GM23338 (cell line): ENCODE results near the gene PTPN7. TPM values are rescaled to one million over a fixed set of nuclear protein-coding genes. Genes with fewer than 3 reads are reported as not detected.

ENCODE experiments used
- ATAC-seq: fragments of 200-7000 bp; cut with Tn5 transposase; 3 replicates; pipeline ENCODE4 v1.9.1; 2020
- DNase-seq: peaks from one replicate; pipeline ENCODE4 v3.0.0-alpha.2; 2015; ENCODE audit warnings: low spot score
- H2AFZ ChIP-seq: fragments of 200-600 bp; sonication (generic); 2 replicates; pipeline ENCODE4 v1.8.0; 2016; ENCODE audit warnings: antibody characterized with exemption, mild to moderate bottlenecking, moderate library complexity
- H3F3A ChIP-seq: fragments of 200-600 bp; sonication (generic); replicated peaks from 2 replicates; pipeline ENCODE4 v1.8.0; 2017; ENCODE audit warnings: antibody characterized with exemption, mixed run types, low read depth
- H3K27ac ChIP-seq: fragments of 200-600 bp; sonication (generic); 2 replicates; pipeline ENCODE4 v1.6.1; 2016; ENCODE audit warnings: low read depth
- H3K27me3 ChIP-seq: fragments of 200-600 bp; sonication (generic); 2 replicates; pipeline ENCODE4 v1.8.0; 2016; ENCODE audit warnings: mild to moderate bottlenecking, mixed run types, moderate library complexity; ENCODE audit not compliant: insufficient read depth
- H3K36me3 ChIP-seq: fragments of 200-600 bp; sonication (generic); 2 replicates; pipeline ENCODE4 v1.8.0; 2016; ENCODE audit warnings: mild to moderate bottlenecking; ENCODE audit not compliant: insufficient read depth
- H3K4me1 ChIP-seq: fragments of 200-600 bp; sonication (generic); 2 replicates; pipeline ENCODE4 v1.8.0; 2016; ENCODE audit warnings: mild to moderate bottlenecking, moderate library complexity; ENCODE audit not compliant: insufficient read depth
- H3K4me2 ChIP-seq: fragments of 200-600 bp; sonication (generic); 2 replicates; pipeline ENCODE4 v1.7.1; 2017; ENCODE audit warnings: mixed run types
- H3K4me3 ChIP-seq: fragments of 200-600 bp; sonication (generic); 2 replicates; pipeline ENCODE4 v1.6.1; 2016; ENCODE audit warnings: mixed run types
- H3K79me2 ChIP-seq: fragments of 200-600 bp; sonication (generic); replicated peaks from 2 replicates; pipeline ENCODE4 v1.8.0; 2017; ENCODE audit warnings: mild to moderate bottlenecking; ENCODE audit not compliant: insufficient read depth
- H3K9me2 ChIP-seq: fragments of 200-600 bp; sonication (generic); 2 replicates; pipeline ENCODE4 v1.8.0; 2017; ENCODE audit not compliant: insufficient read depth
- H4K20me1 ChIP-seq: fragments of 200-600 bp; sonication (generic); replicated peaks from 2 replicates; pipeline ENCODE4 v1.8.0; 2017; ENCODE audit warnings: mild to moderate bottlenecking; ENCODE audit not compliant: insufficient read depth
- H3K27ac Mint-ChIP-seq: 2 replicates; pipeline ENCODE4 v1.8.0; 2020; ENCODE audit warnings: inconsistent platforms, mild to moderate bottlenecking, moderate library complexity, mixed read lengths
- H3K27me3 Mint-ChIP-seq: 3 replicates; pipeline ENCODE4 v1.8.0; 2022; ENCODE audit warnings: low read depth, mild to moderate bottlenecking, moderate library complexity, mixed read lengths, inconsistent platforms; ENCODE audit not compliant: insufficient read depth, poor library complexity
- H3K36me3 Mint-ChIP-seq: 3 replicates; pipeline ENCODE4 v1.8.0; 2021; ENCODE audit warnings: low read depth, mild to moderate bottlenecking, inconsistent platforms, moderate library complexity, mixed read lengths
- H3K4me1 Mint-ChIP-seq: 3 replicates; pipeline ENCODE4 v1.8.0; 2020; ENCODE audit warnings: mild to moderate bottlenecking, inconsistent platforms, mixed read lengths
- H3K4me3 Mint-ChIP-seq: 3 replicates; pipeline ENCODE4 v1.8.0; 2021; ENCODE audit warnings: moderate library complexity, mild to moderate bottlenecking, inconsistent platforms, mixed read lengths
- H3K9me3 Mint-ChIP-seq: 3 replicates; pipeline ENCODE4 v1.8.0; 2020; ENCODE audit warnings: moderate library complexity, mild to moderate bottlenecking, inconsistent platforms, mixed read lengths
- CREB1 ChIP-seq: fragments of 250-450 bp; sonication (Bioruptor Pico); IDR thresholded peaks from 2 replicates; pipeline ENCODE4 v1.5.0; 2020; ENCODE audit warnings: low read depth, mild to moderate bottlenecking, moderate library complexity
- CTCF ChIP-seq, 2 experiments: fragments of 200-600 bp in 1 of 2; sonication (generic) in 1 of 2; conservative IDR thresholded peaks; 2 replicates each; pipeline versions ENCODE4 v1.5.1 to v1.6.1; 2016 to 2017; ENCODE audit warnings: antibody characterized with exemption in 2 of 2, low read depth in 2 of 2, mild to moderate bottlenecking in 2 of 2, moderate library complexity in 1 of 2
- ETS1 ChIP-seq: IDR thresholded peaks from 2 replicates; pipeline ENCODE4 v1.6.1; 2016; ENCODE audit warnings: antibody characterized with exemption
- EZH2 ChIP-seq: fragments of 200-600 bp; sonication (generic); IDR thresholded peaks from one replicate; pipeline ENCODE4 v1.8.0; 2017; ENCODE audit warnings: antibody characterized with exemption, mild to moderate bottlenecking, low read depth; ENCODE audit not compliant: unreplicated experiment
- EZH2phosphoT487 ChIP-seq: fragments of 200-600 bp; sonication (generic); IDR thresholded peaks from one replicate; pipeline ENCODE4 v1.8.1; 2018; ENCODE audit warnings: antibody characterized with exemption; ENCODE audit not compliant: unreplicated experiment
- JUNB ChIP-seq: IDR thresholded peaks from one replicate; pipeline ENCODE4 v1.6.1; 2016; ENCODE audit warnings: antibody characterized with exemption; ENCODE audit not compliant: unreplicated experiment
- NANOG ChIP-seq: IDR thresholded peaks from 2 replicates; pipeline ENCODE4 v1.6.1; 2016; ENCODE audit warnings: antibody characterized with exemption, borderline replicate concordance
- POLR2AphosphoS5 ChIP-seq: IDR thresholded peaks from 2 replicates; pipeline ENCODE4 v1.6.1; 2016; ENCODE audit warnings: antibody characterized with exemption, low read depth
- STAT1 ChIP-seq: IDR thresholded peaks from one replicate; pipeline ENCODE4 v1.6.1; 2016; ENCODE audit warnings: antibody characterized with exemption; ENCODE audit not compliant: unreplicated experiment
- ZNF114 ChIP-seq: fragments of 250-450 bp; sonication (Bioruptor Pico); IDR thresholded peaks from 2 replicates; pipeline ENCODE4 v1.5.0; 2020; ENCODE audit warnings: mild to moderate bottlenecking, moderate library complexity
- ZNF331 ChIP-seq: fragments of 250-450 bp; sonication (Bioruptor Pico); IDR thresholded peaks from 2 replicates; pipeline ENCODE4 v1.5.0; 2020; ENCODE audit warnings: low read depth, mild to moderate bottlenecking, moderate library complexity
- ZNF462 ChIP-seq: fragments of 250-450 bp; sonication (Bioruptor Pico); IDR thresholded peaks from 2 replicates; pipeline ENCODE4 v1.5.0; 2020; ENCODE audit warnings: mild to moderate bottlenecking, moderate library complexity
- polyA plus RNA-seq: library from polyadenylated mRNA; unstranded; fragments of >200 nt; fragmentation: Nextera tagmentation; extraction: Ambion mirVana; gene quantifications from 2 replicates; pipeline ENCODE4 v1.2.1, GENCODE V29; 2016
- total RNA-seq: library from RNA; depleted of rRNA; stranded (reverse); fragments of >200 nt; shearing (Covaris generic); gene quantifications from 2 replicates; pipeline ENCODE4 v1.2.3, GENCODE V29; 2014
- TF ChIP-seq, protein P1 (sequence below): IDR thresholded peaks from one replicate; pipeline ENCODE4 v1.6.1; 2018; ENCODE audit warnings: antibody characterized with exemption; ENCODE audit not compliant: unreplicated experiment

PTPN7 gene
- total and polyA plus RNA-seq, 2 experiments from 2014 or later = not detected

DNA sequence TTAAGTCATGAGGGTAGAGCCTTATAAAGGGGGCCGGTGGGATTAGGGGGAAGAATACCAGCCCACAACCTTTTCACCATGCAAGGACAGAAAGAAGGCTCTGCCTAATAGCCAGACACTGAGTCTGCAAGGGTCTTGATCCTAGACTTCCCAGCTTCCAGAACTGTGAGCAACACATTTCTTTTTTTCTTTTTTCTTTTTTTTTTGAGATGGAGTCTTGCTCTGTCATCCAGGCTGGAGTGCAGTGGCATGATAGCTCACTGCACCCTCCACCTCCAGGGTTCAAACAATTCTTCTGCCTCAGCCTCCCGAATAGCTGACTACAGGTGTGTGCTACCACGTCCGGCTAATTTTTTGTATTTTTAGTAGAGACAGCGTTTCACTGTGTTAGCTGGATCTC is 14.1 kb downstream of the PTPN7 start:
- H3K4me2 ChIP-seq = no peak overlapping the region
- no peak overlapping the region for H3K27ac ChIP-seq
- H3K36me3 Mint-ChIP-seq = no peaks in the 10 kb centered on the region
- H3F3A ChIP-seq = 0 out of 2 replicates have a peak, but pooled peaks cover 5% of the 10 kb centered on the region
- H3K36me3 ChIP-seq = no peaks in the 10 kb centered on the region
- no peak for DNase-seq
- peaks cover 11% of the 10 kb centered on the region for H3K4me1 Mint-ChIP-seq
- H2AFZ ChIP-seq = no peak overlapping the region
- no peaks in the 10 kb centered on the region for H3K9me2 ChIP-seq
- H3K9me3 Mint-ChIP-seq = no peaks in the 10 kb centered on the region
- H3K4me3 Mint-ChIP-seq = no peak overlapping the region
- TF ChIP-seq ZNF331 = no peak
- TF ChIP-seq NANOG = no peak
- no peak for TF ChIP-seq POLR2AphosphoS5
- TF ChIP-seq JUNB = no peak
- no peak for TF ChIP-seq ZNF114
- TF ChIP-seq, protein P1, sequence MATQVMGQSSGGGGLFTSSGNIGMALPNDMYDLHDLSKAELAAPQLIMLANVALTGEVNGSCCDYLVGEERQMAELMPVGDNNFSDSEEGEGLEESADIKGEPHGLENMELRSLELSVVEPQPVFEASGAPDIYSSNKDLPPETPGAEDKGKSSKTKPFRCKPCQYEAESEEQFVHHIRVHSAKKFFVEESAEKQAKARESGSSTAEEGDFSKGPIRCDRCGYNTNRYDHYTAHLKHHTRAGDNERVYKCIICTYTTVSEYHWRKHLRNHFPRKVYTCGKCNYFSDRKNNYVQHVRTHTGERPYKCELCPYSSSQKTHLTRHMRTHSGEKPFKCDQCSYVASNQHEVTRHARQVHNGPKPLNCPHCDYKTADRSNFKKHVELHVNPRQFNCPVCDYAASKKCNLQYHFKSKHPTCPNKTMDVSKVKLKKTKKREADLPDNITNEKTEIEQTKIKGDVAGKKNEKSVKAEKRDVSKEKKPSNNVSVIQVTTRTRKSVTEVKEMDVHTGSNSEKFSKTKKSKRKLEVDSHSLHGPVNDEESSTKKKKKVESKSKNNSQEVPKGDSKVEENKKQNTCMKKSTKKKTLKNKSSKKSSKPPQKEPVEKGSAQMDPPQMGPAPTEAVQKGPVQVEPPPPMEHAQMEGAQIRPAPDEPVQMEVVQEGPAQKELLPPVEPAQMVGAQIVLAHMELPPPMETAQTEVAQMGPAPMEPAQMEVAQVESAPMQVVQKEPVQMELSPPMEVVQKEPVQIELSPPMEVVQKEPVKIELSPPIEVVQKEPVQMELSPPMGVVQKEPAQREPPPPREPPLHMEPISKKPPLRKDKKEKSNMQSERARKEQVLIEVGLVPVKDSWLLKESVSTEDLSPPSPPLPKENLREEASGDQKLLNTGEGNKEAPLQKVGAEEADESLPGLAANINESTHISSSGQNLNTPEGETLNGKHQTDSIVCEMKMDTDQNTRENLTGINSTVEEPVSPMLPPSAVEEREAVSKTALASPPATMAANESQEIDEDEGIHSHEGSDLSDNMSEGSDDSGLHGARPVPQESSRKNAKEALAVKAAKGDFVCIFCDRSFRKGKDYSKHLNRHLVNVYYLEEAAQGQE = no peak
- no peak for TF ChIP-seq CTCF (conservative IDR thresholded peaks at IDR 0.05; ENCODE audit: low read depth in 2 of 2)
- no peak for TF ChIP-seq CREB1 (CRISPR knock-in tag)
- no peak for TF ChIP-seq STAT1
- no peak for TF ChIP-seq ETS1
- no peak for TF ChIP-seq EZH2phosphoT487
- TF ChIP-seq ZNF462 (CRISPR knock-in tag) = no peak
- TF ChIP-seq EZH2 = no peak
- ATAC-seq = no peak
- H3K4me3 ChIP-seq = no peak overlapping the region
- 0 out of 2 replicates have a peak, but pooled peaks cover 7% of the 10 kb centered on the region for H3K27me3 ChIP-seq
- H3K79me2 ChIP-seq = peaks cover 25% of the 10 kb centered on the region
- no peak overlapping the region for H3K27ac Mint-ChIP-seq
- H4K20me1 ChIP-seq = no peaks in the 10 kb centered on the region; the same call in 1 of the 2 replicates
- H3K27me3 Mint-ChIP-seq = peaks cover 9% of the 10 kb centered on the region
- peaks cover 15% of the 10 kb centered on the region for H3K4me1 ChIP-seq
